GM10847 (cell line): Measurements from ENCODE around the gene NAV2.

Experiments
- POLR2A ChIP-seq: IDR thresholded peaks from 2 replicates; pipeline ENCODE4 v1.6.1; 2011; ENCODE audit not compliant: insufficient read length; ENCODE audit errors: extremely low read depth

NAV2 gene

DNA sequence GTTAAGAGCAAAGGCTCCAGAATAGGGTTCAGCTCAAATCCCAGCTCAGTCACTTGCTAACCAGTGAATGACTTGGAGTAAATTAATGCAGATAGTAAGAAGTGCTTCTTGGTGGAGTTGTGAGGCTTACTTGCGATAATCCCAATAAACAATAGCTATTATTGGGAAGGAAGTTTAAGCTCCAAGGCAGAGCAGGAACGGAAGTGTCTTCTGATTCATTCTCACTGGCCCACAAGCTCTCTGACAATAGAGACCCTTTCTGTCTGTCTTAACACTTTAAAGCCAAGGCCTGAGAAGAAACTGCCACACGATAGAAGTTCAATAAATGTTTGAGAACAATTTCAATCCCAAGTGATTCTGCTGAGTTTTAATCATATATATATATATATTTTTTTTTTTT is 292.2 kb downstream of the NAV2 start:
- TF ChIP-seq POLR2A, result no peak

GRCh38 chr11:20005747-20006146 is 293.1 kb downstream of the NAV2 start:
- TF ChIP-seq POLR2A, result no peak

- no peak for TF ChIP-seq POLR2A
These were observed 294.7 kb downstream of the NAV2 start for GRCh38 chr11:20007386-20007785.

DNA sequence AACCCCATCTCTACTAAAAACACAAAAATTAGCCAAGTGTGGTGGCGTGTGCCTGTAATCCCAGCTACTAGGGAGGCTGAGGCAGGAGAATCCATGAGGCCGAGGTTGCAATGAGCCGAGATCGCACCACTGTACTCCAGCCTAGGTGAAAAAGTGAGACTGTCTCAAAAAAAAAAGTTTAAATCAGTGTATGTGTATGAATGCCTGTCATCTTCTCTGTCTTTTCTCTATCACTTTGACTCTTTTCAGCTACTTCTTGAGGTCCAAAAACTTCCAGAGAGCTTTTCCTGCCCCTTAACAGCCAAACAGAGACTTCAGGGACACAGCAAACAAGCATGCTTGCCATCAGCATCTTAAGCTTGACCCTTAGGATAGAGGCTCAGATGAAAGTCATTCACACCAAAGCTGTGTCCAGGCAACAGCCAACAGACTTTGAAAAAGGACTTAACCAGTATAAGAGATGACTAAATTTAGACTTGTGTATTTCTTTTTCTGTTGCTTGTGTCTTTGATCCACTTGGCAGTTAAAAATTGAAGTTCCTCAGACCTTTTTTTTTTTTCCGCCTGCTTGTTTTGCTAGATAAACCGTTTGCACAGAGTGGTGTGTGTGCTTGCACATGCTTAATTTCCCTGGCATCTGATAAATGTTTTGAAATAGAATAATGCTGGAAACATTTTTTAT is 295.7 kb downstream of the NAV2 start:
- TF ChIP-seq POLR2A, result no peak

DNA sequence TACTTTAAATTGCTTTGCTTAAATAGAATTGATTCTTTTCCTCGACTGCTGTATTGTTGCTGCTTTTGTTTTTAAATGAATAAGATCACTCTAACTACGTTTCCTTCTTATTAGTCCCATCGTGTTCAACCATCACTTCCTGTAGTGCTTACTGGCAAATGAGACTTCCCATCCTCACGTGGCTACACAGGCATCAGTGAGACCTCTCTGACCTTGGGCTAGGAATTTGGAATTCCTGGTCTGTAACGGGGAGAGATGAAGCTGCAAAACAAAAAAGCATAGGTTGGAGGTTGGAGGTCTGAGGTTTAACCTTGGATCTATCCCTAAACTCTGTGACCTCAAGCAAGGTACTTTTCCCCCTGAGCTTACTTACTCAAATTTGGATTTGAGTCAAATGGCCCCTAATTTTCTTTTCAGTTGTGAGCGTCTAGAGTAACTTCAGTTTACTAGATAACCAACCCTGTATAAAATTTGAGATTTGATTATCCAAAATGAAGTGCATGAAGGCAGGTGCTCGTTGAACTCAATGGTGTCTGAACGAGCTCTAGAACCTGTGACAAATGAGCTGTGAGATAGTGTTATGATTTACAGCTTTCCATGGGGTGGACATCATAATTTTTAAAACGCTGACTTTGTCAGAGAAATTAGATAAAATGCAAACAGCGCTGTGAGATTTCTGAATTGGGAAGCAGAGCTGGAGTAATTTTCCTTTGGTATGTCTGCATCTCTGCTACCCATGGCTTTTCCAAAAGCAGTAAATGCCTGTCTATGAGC is 296.4 kb downstream of the NAV2 start:
- no peak for TF ChIP-seq POLR2A

- no peak for TF ChIP-seq POLR2A
These were observed 297.7 kb downstream of the NAV2 start for GRCh38 chr11:20010156-20010850.

- TF ChIP-seq POLR2A, result no peak
These were observed 298.2 kb downstream of the NAV2 start for GRCh38 chr11:20010851-20011225.

DNA sequence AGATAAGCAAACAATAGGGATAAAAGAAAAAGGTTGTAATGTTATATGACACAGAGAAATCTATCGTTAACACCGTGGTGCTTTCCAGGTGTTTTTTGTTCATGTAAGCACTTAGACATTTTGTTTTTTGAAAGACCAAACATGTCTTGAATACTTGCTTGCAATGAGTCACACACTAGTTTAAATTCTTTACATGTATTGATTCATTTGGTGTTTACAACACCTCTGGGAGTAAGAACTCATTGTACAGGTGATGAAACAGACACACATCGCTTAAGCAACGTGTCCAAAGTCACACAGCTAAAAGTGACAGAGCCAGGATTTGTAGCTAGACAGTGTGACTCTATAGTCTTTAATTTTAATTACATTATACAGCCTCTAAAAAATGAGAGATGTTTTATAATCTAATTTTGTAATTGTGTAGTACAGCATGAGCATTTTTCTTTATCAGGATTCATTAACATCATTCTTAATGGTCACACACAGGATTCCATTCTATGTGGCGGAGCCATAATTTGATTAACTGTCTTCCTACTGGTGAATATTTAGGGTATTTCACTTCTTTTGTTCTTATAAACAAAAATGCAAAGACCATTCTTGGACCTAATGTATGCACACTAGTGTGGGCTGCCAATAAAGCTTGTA is 298.8 kb downstream of the NAV2 start:
- no peak for TF ChIP-seq POLR2A

- no peak for TF ChIP-seq POLR2A
These were observed 300.9 kb downstream of the NAV2 start for GRCh38 chr11:20013346-20014066.

- no peak for TF ChIP-seq POLR2A
These were observed 301.4 kb downstream of the NAV2 start for GRCh38 chr11:20014067-20014402.

- no peak for TF ChIP-seq POLR2A
These were observed 302.5 kb downstream of the NAV2 start for GRCh38 chr11:20015101-20015500.

GRCh38 chr11:20015529-20016427 is 303.1 kb downstream of the NAV2 start:
- no peak for TF ChIP-seq POLR2A

DNA sequence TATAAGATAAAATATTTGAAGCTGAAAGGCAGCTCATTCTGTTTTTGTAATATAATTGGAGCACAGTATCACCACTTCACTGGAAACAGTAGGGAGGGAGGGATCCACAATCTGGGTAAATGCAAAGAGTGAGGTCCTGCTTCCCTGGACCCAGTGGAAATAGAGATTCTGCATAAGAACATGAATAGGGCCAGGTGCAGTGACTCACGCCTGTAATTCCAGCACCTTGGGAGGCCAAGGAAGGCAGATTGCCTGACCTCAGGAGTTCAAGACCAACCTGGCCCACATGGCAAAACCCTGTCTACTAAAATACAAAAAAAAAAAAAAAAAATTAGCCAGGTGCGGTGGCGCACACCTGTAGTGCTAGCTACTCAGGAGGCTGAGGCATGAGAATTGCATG is 303.9 kb downstream of the NAV2 start:
- no peak for TF ChIP-seq POLR2A

GRCh38 chr11:20017320-20017719 is 304.7 kb downstream of the NAV2 start:
- TF ChIP-seq POLR2A, result no peak

GRCh38 chr11:20020198-20020597 is 307.6 kb downstream of the NAV2 start:
- no peak for TF ChIP-seq POLR2A

GRCh38 chr11:20020716-20021115 is 308.1 kb downstream of the NAV2 start:
- no peak for TF ChIP-seq POLR2A
